HepG2 (cell line): Measurements from ENCODE around the gene ADIPOR2. TPM values are rescaled to one million over a fixed set of nuclear protein-coding genes. Genes with fewer than 3 reads are reported as not detected.
A peak's percentile ranks its signal among the peaks of the same experiment; 100 is the strongest.

Experiments used
- ATAC-seq: fragments of 200-7000 bp; cut with Tn5 transposase; 3 replicates; pipeline ENCODE4 v1.9.1; 2020; ENCODE audit warnings: mild to moderate bottlenecking, moderate library complexity
- BruUV-seq: library from RNA; stranded (reverse); fragments of 400-500 nt; replicated peaks from 2 replicates; lab custom pipeline; 2021; lab: Mats Ljungman, UMichigan
- CTCF ChIA-PET: fragments of 300-600 bp; formaldehyde crosslinking; extraction: SDS; loops from one replicate; lab custom pipeline; 2021; ENCODE audit warnings: low total read pairs, inconsistent platforms, low intra/inter-chr PET ratio; lab: Yijun Ruan, JAX
- POLR2A ChIA-PET: fragments of 350-600 bp; sonication (Branson Sonifier 250); formaldehyde crosslinking; loops from one replicate; lab custom pipeline; 2020; ENCODE audit warnings: antibody characterized with exemption, inconsistent platforms; lab: Yijun Ruan, JAX
- DNase-seq: peaks from one replicate; pipeline ENCODE4 v3.0.0-alpha.2; 2015; ENCODE audit warnings: low spot score
- FAIRE-seq: peaks from 3 replicates; lab custom pipeline; 2011; peaks lifted over from hg19 to GRCh38; lab: Jason Lieb, UNC
- H2AFZ ChIP-seq: one replicate; pipeline ENCODE4 v1.6.1; 2011; ENCODE audit warnings: low read length, inconsistent platforms
- H3K27ac ChIP-seq: fragments of 300-600 bp; 3 replicates; pipeline ENCODE4 v1.8.0; 2011; ENCODE audit warnings: mixed run types, mild to moderate bottlenecking, mixed read lengths, low read length, inconsistent platforms; ENCODE audit not compliant: insufficient read depth; ENCODE audit errors: extremely low read length
- H3K27me3 ChIP-seq, 2 experiments: fragments of 200-600 bp in 1 of 2; 2 replicates in 1 of 2; 3 replicates in 1 of 2; pipeline versions ENCODE4 v1.6.0 to v1.8.0; 2011; ENCODE audit warnings: low read length in 2 of 2, mild to moderate bottlenecking in 2 of 2, moderate library complexity in 2 of 2, inconsistent platforms in 1 of 2; ENCODE audit not compliant: insufficient read depth in 2 of 2, control insufficient read depth in 1 of 2
- H3K36me3 ChIP-seq, 2 experiments: fragments of 200-600 bp in 1 of 2; replicated peaks in 1 of 2; 2 replicates in 1 of 2; 3 replicates in 1 of 2; pipeline versions ENCODE4 v1.5.1 to v1.8.0; 2011; ENCODE audit warnings: low read length in 2 of 2, inconsistent platforms in 1 of 2; ENCODE audit not compliant: insufficient read depth in 2 of 2, control insufficient read depth in 1 of 2
- H3K4me1 ChIP-seq: 2 replicates; pipeline ENCODE4 v1.5.1; 2012; ENCODE audit warnings: low read length, inconsistent platforms; ENCODE audit not compliant: insufficient read depth
- H3K4me2 ChIP-seq: 2 replicates; pipeline ENCODE4 v1.6.0; 2011; ENCODE audit warnings: low read depth, low read length, inconsistent platforms
- H3K4me3 ChIP-seq, 3 experiments: fragments of 200-600 bp in 1 of 3; sonication (generic), shearing (Covaris generic) in 1 of 3; replicated peaks in 1 of 3; 2 replicates each; pipeline ENCODE4 v1.5.1; 2011 to 2016; ENCODE audit warnings: low read length in 3 of 3, inconsistent platforms in 2 of 3, low read depth in 2 of 3, mild to moderate bottlenecking in 2 of 3, control low read depth in 1 of 3, mixed read lengths in 1 of 3; ENCODE audit not compliant: insufficient read depth in 1 of 3
- H3K79me2 ChIP-seq: one replicate; pipeline ENCODE4 v1.6.1; 2011; ENCODE audit warnings: low read length, inconsistent platforms; ENCODE audit not compliant: insufficient read depth
- H3K9ac ChIP-seq: 2 replicates; pipeline ENCODE4 v1.6.0; 2011; ENCODE audit warnings: mild to moderate bottlenecking, low read depth, low read length, inconsistent platforms; ENCODE audit not compliant: insufficient read depth
- H3K9me3 ChIP-seq: 2 replicates; pipeline ENCODE4 v1.5.1; 2012; ENCODE audit warnings: mild to moderate bottlenecking, low read length
- H4K20me1 ChIP-seq: 2 replicates; pipeline ENCODE4 v1.6.0; 2011; ENCODE audit warnings: inconsistent platforms, mild to moderate bottlenecking, low read length, moderate library complexity; ENCODE audit not compliant: insufficient read depth
- EHMT2 ChIP-seq: fragments of 200-600 bp; sonication (generic); IDR thresholded peaks from 2 replicates; pipeline ENCODE4 v1.7.0; 2017; ENCODE audit warnings: antibody characterized with exemption, low read depth, low read length, borderline replicate concordance
- GZF1 ChIP-seq: sonication (generic); formaldehyde crosslinking; IDR thresholded peaks from 2 replicates; pipeline ENCODE4 v1.5.1; 2020; ENCODE audit warnings: mild to moderate bottlenecking, missing genetic modification reagents
- SAP130 ChIP-seq: IDR thresholded peaks from 2 replicates; pipeline ENCODE4 v1.6.1; 2016; ENCODE audit warnings: low read depth
- SIN3A ChIP-seq: IDR thresholded peaks from 2 replicates; pipeline ENCODE4 v1.6.1; 2011; ENCODE audit warnings: low read depth, mild to moderate bottlenecking, control low read depth, low read length, borderline replicate concordance
- ZNF460 ChIP-seq: sonication (generic); formaldehyde crosslinking; IDR thresholded peaks from 2 replicates; pipeline ENCODE4 v1.5.1; 2020; ENCODE audit warnings: missing genetic modification reagents, mild to moderate bottlenecking, borderline replicate concordance
- ZNF558 ChIP-seq: sonication (generic); formaldehyde crosslinking; IDR thresholded peaks from 2 replicates; pipeline ENCODE4 v1.9.0; 2022; ENCODE audit warnings: mild to moderate bottlenecking, missing genetic modification reagents, borderline replicate concordance
- ZNF576 ChIP-seq: sonication (generic); formaldehyde crosslinking; IDR thresholded peaks from 2 replicates; pipeline ENCODE4 v1.4.0; 2020; ENCODE audit warnings: mild to moderate bottlenecking, missing genetic modification reagents
- ZNF687 ChIP-seq: sonication (generic); formaldehyde crosslinking; IDR thresholded peaks from 2 replicates; pipeline ENCODE4 v1.5.1; 2020; ENCODE audit warnings: mild to moderate bottlenecking, missing genetic modification reagents, moderate library complexity
- ZNF770 ChIP-seq: sonication (generic); formaldehyde crosslinking; IDR thresholded peaks from 2 replicates; pipeline ENCODE4 v1.5.0; 2020; ENCODE audit warnings: mild to moderate bottlenecking, missing genetic modification reagents
- WGBS: methylation state at CpG from one replicate; pipeline ENCODE4 v1.1.6; 2017; ENCODE audit warnings: low lambda C conversion rate; 5-methylcytosine and 5-hydroxymethylcytosine counted together
- in situ Hi-C: cut with HindIII; loops from 2 replicates; pipeline ENCODE4 v1.10.0; 2017; ENCODE audit warnings: low pct_unique_long_range_greater_than_20kb; ENCODE audit not compliant: extremely low pct_ligation_motif_present
- intact Hi-C: fragments of 100-400 bp; cut with micrococcal nuclease; formaldehyde crosslinking; loops from one replicate; pipeline ENCODE4 v1.10.0; 2022; ENCODE audit not compliant: unreplicated experiment
- polyA plus RNA-seq, 8 experiments: library from polyadenylated mRNA; depleted of rRNA in 3 of 8; stranded (reverse) in 7 of 8; unstranded in 1 of 8; fragments of >200 nt; fragmentation: Illumina TruSeq in 4 of 8; extraction: Trizol in 4 of 8; gene quantifications; 2 replicates each; pipeline versions ENCODE4 v1.2.1 to v1.2.3, GENCODE V29; 2011 to 2016; ENCODE audit warnings: low read depth in 4 of 8, missing spikeins in 1 of 8, mixed read lengths in 1 of 8; ENCODE audit not compliant: insufficient read depth in 1 of 8
- total RNA-seq, 5 experiments: library from RNA; depleted of rRNA; stranded (reverse); fragments of >200 nt; fragmentation: Illumina TruSeq; extraction: Trizol; gene quantifications; 2 replicates each; pipeline ENCODE4 v1.2.3, GENCODE V29; 2016; ENCODE audit warnings: low read depth in 1 of 5

The ADIPOR2 gene
- total and polyA plus RNA-seq, 2 of the 13 experiments (the other 11 are each of a cell fraction or from before 2014, with no cell fraction given), result 35.2 to 52.2 TPM

- Histone ChIP-seq H2AFZ (no peak overlapping the region), H3K9me3 (no peaks in the 10 kb centered on the region), H3K4me1 (peaks cover 58% of the 10 kb centered on the region), H3K27me3 (no peaks in the 10 kb centered on the region), H3K4me3 (peak overlapping the region; percentile 92 to 100 (median 94); a peak in 5 of 6 replicates)
- DNase-seq, result no peak
- ATAC-seq, result no peak
- TF ChIP-seq SIN3A, result no peak
- 0 out of 2 replicates have a peak, but pooled peaks have one; percentile 31 for TF ChIP-seq SAP130
- TF ChIP-seq, all 625 proteins: peak for 1
- H3K36me3 ChIP-seq, result peaks cover 0 to 5% of the 10 kb centered on the region in 2 experiments; a peak in 1 of 5 replicates
- CTCF ChIA-PET, result no interaction called here
- POLR2A ChIA-PET, result interaction anchor here (1.1 kb wide), 1 partner anchor 24 kb away, joined by 3 read pairs; no protein-coding TSS in a partner anchor
- peak; percentile 58 for FAIRE-seq
- BruUV-seq, result TSS peak; percentile 70
- in situ Hi-C loops, result no loop called here
- peak overlapping the region; percentile 95 for H3K9ac ChIP-seq
- peaks cover 61% of the 10 kb centered on the region for H3K79me2 ChIP-seq
- WGBS, result 1% methylated on average over 4 of the region's 4 CpGs
- H3K4me2 ChIP-seq, result peak overlapping the region; percentile 75
- intact Hi-C loops, result loop anchor here (2.0 to 5.0 kb wide), 4 partner anchors 15 to 100 kb away; no protein-coding TSS in a partner anchor
- peak overlapping the region; percentile 92 for H3K27ac ChIP-seq
- H4K20me1 ChIP-seq, result peaks cover 49% of the 10 kb centered on the region
Observed at GRCh38 chr12:1692226-1692625, 1.4 kb downstream of the ADIPOR2 start.

GRCh38 chr12:1692895-1693610, 2.2 kb downstream of the ADIPOR2 start:
- ChIA-PET CTCF (no interaction called here), POLR2A (no interaction called here)
- BruUV-seq, result no TSS peak
- Histone ChIP-seq H2AFZ (no peak overlapping the region), H3K4me3 (peak overlapping the region; percentile 92 to 100 (median 94)), H3K9me3 (no peaks in the 10 kb centered on the region), H3K36me3 (peaks cover 0 to 5% of the 10 kb centered on the region in 2 experiments; a peak in 2 of 5 replicates), H3K27me3 (no peaks in the 10 kb centered on the region), H3K79me2 (peaks cover 70% of the 10 kb centered on the region), H3K4me2 (peak overlapping the region; percentile 75), H3K27ac (no peak overlapping the region), H4K20me1 (peaks cover 57% of the 10 kb centered on the region), H3K4me1 (peaks cover 66% of the 10 kb centered on the region), H3K9ac (peak overlapping the region; percentile 95; the same call in 1 of the 2 replicates)
- no peak for DNase-seq
- no peak for ATAC-seq
- TF ChIP-seq EHMT2, result no peak
- TF ChIP-seq ZNF558 (CRISPR knock-in tag), result no peak
- TF ChIP-seq ZNF576 (CRISPR knock-in tag), result no peak
- 0 out of 2 replicates have a peak, but pooled peaks have one; percentile 32 for TF ChIP-seq ZNF460 (CRISPR knock-in tag)
- TF ChIP-seq ZNF687, result peak; percentile 9; the same call in 1 of the 2 replicates
- TF ChIP-seq ZNF770 (CRISPR knock-in tag), result peak; percentile 66; the same call in 1 of the 2 replicates
- no peak for TF ChIP-seq GZF1 (CRISPR knock-in tag)
- WGBS, result 61% methylated on average over 15 of the region's 15 CpGs
- in situ Hi-C loops (no loop called here), intact Hi-C loops (loop anchor here (2.0 to 5.0 kb wide), 4 partner anchors 14 to 99 kb away; no protein-coding TSS in a partner anchor)
- no peak for FAIRE-seq
